HG02885 (cell line): Measurements from ENCODE around the gene GNPTG.
A peak's percentile ranks its signal among the peaks of the same experiment; 100 is the strongest.

Experiments
- ATAC-seq: cut with Tn5 transposase; IDR thresholded peaks from one replicate; pipeline ENCODE4 v1.9.1; 2021; ENCODE audit warnings: mild to moderate bottlenecking; ENCODE audit not compliant: unreplicated experiment, poor library complexity

GNPTG gene

DNA sequence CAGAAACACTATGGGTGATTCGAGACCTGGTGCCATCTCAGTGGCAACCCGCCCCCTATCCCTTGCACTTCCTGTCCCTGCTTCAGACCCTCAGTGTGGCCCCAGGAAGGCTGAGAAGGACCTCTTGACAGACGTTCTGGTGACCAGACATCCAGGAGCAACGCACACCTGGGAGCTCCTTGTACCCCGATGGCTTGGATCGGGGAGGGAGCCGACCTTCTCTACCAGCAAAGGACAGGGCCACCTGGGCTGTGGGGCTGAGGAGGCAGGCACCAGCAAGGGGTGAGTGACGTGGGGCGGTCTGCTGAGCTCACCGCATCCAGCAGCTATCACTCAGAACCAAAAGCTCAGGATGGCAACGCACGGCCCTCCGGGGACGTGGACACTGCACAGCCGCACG, 35.6 kb downstream of the GNPTG start:
- ATAC-seq = no peak

DNA sequence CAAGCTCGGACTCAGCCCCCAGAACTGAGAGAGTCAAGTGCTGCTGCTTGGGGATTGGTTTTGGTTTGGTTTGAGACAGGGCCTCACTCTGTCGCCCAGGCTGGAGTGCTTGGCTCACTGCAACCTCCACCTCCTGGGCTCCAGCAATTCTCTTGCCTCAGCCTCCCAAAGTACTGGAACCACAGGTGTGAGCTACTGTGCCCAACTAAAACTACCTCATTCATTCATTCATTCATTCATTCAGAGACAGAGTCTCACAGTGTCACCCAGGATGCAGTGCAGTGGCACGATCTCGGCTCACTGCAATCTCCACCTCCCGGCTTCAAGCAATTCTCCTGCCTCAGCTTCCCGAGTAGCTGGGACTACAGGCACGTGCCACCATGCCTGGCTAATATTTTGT, 38.0 kb downstream of the GNPTG start:
- no peak for ATAC-seq

DNA sequence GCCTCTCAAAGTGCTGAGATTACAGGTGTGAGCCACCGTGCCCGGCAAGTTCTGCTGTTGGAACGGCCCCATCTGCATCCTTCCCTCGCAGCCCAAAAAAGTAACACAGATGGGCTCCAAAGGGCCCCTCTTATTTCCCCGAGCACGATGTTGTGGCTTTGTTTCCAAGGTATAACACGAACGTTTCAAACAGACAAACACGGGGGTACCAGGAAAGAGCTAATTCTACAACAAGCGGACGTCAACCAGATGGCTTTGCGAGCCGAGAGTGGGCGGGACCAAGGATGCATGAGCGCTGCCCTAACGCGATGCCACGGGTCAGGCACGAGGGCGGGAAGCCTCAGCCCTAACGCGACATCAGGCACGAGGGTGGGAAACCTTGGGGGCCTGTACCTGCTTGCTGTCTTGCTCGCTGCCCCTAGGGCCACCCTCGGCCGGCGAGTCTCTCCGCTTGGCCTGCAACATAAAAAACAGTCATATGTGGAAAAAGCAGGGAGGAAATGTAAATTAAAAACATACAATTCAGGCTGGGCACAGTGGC, 38.6 kb downstream of the GNPTG start:
- ATAC-seq = no peak

DNA sequence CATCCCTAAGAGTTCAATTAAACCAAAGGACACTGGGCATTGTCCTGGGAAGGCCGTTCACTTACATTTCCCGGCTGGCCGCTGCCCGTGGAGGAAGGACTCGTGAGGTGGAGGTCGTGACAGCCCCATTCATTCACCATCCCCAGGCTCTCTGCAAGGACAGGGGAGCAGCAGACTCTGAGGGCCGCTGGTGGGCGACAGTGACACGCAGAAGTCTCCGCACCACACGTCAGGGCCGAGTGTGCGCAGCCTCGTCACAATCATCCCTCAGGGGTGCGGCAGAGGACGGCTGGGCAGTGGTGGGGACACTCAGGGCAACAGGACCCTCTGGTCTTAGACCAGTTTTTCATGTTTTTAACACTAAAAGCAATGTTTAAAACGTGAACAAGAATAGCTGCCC, 41.1 kb downstream of the GNPTG start:
- no peak for ATAC-seq

DNA sequence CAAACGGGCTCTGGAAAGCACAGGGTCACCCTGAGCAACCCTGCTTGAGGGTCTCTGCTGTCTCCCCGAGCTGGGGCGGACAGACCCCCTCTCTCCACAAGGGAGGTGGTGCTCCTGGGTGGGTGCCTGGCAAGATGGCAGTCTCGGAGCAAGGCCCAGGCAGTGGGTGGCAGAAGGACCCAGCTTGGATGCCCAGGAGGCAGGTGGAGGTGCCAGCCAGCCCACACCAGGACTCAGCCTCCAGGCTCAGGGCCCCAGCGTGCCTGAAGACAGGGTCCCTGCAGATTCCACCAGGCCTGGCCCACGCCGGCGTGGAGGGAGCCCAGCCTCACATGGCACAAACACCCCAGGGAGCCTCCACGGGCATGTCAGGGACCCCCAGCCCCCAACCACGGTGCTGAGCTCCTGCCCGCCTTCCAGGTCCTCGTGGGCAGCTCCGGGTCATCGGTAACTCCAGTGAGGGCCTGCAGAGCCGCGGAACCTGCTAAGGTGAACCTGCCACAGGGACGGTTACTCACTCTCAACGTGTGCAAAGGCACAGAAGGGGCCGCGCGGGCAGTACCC, 42.0 kb downstream of the GNPTG start:
- ATAC-seq = no peak

DNA sequence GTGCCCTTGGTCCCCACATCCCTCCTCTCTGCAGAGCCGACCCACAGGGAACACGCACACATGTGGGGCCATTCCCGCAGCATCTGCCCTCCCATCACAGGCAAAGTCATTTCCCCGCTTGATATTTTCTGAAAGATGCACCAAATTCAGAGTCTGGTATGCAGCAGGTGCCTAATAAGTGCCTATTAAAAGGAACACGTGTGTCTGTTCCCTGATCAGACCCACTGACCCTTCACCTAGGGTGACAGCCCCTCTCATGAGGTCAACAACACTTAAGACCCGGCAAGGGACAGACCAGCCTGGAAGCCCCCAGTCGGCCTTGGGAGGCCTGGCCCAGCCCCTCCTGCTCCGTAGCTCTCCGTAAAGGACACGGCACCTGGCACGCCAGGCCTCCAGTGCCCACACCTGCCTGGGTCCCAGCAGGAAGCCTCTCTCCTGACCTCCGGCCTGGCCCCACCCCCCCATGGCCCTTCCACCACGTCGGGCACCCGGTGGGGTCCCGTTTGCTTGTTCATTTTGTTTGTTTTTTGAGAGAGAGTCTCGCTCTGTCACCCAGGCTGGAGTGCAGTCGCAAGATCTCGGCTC, 42.7 kb downstream of the GNPTG start:
- no peak for ATAC-seq

DNA sequence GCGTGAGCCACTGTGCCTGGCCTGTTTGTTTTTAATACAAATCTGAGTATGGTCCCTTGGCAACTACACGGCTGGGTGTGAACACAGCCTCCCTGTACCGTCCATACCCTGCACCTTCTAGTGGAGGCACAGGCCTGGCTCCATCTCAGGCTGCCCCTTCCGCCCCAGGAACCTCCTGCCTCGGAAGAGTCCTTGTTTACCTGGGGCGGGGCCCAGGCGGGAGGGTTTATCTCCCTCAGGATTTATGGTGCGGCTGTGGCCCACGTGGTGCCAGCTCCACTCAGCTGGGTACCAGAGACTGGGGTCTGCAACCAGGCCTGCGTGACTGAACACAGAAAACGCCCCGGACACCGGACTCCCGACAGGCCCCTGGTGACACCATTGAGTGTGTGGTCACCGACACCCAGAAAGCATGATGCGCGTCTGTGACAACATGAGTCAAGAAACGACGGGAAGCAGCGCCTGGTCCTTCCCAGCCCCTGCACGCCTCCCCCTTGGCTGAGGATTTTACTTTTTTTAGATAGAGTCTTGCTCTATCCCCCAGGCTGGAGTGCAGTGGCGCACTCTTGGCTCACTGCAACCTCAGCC, 43.8 kb downstream of the GNPTG start:
- no peak for ATAC-seq

DNA sequence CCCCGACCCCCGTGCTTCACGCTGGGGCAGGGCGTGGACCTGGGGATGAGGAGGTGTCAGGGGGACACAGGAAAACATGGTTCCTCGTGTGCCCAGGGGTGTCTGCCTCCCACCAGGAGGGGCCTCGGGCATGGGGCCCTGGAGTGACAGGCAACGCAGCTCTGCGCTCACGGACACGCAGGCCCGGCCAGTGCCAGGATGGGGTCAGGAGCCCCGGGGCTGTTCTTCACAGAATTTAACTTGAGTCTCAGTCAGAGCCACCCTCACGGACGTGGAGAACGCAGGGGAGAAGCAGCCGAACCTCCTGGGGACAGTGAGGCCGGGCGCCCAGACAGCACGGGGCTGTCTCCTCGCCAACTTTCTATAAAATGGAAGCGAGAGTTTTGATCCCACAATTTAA, 46.0 kb downstream of the GNPTG start:
- ATAC-seq = no peak

DNA sequence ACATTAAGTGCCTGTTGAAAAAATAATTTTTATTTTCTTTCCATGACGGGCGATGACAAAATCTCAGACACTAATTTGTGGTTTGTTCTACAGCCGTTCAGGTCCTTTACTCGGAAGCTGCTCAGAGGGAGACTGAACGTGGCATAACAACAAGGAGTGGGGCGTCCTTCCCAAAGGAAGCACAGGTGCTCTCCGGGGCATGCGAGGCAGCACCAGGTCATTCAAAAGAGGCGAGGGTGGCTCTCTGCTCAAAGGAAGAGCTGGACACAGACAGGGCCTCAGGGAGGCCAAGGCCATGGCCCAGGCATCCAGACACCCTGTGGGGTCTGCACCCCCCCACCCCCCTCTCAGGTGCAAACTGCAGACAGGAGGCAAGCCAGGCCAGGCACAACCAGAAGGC, 46.6 kb downstream of the GNPTG start:
- ATAC-seq = no peak

DNA sequence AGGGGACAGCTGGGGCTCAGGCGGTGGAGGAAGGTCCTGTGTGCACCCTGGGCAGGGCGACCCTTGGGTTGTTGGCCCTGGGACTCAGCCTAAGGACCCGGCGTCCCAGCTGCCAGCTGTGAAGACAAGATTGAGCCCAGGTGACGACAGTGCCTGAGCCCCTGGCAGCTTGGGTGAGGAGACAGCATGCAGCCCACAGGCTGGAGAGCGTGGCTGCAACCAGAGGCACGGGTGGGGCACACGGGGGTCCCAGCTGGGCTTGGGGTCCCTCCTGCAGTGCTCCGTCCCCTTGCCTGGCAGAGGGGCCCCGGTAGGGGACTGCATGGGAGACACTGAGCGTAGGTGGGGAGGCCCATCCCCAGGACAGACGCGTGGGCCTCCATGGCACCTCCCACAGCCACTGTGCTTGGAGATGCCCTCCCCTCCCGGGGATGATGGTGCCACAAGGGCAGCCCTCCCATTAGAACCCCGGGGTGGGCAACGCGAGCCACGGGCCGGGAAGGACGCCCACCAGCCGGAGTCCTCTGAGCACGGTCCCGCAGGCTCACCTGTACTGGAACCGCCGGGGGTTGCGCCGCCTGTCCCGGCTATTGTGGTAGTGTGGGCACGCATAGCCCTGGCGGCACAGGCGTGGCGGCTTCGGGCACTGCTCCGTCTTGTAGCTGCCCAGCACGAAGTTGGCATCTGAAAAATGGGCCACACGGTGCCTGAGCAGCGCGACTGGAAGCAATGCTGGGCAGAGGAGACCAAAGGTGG, 47.3 kb downstream of the GNPTG start:
- ATAC-seq = no peak

DNA sequence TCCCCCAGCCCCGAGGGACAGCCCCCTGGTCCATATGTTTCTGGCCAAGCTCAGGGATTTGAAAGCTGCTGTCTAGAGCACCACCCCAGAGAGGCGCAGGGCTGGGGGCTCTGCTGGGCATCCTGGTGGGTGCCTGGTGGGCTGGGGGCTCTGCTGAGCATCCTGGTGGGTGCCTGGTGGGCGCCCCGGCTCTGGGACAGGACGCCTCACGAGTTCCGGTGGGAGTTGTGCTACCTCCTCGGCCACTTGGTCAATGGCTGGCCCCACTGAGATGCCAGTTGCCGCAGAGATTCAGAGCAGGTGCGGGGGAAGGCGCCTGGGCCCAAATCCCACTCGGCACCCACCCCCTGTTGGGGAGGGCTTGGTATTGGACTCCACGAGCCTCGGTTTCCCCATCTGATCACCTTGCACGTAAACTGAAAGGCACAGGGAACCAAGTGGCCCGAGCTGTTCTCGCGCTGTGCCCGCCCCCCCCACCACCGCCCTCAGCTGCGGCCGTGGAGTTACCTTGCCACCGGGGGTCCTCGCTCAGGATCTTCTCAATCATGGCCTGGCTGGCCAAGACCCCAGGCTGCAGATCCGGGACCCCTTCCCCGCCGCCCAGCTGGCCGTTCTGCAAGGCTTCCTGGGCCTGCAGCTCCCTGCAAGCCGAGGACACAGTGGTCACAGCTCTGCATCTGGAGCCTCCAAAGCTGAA, 49.5 kb downstream of the GNPTG start:
- no peak for ATAC-seq

DNA sequence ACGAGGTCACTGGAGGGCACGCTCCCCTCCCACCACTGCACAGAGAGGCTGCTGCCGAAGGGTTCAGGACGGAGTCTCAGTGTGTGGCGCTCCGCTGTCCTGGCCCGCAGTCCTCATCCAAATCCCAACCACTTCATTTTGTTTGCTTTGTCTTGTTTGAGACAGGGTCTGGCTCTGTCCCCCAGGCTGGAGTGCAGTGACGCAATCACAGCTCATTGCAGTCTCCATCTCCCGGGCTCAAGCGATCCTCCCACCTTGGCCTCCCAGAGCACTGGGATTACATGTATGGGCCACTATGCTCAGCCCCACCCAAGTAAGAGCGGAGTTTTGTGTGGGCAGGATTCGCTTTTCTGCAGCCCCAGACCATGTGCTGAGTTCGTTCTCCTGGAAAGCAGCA, 50.0 kb downstream of the GNPTG start:
- no peak for ATAC-seq

DNA sequence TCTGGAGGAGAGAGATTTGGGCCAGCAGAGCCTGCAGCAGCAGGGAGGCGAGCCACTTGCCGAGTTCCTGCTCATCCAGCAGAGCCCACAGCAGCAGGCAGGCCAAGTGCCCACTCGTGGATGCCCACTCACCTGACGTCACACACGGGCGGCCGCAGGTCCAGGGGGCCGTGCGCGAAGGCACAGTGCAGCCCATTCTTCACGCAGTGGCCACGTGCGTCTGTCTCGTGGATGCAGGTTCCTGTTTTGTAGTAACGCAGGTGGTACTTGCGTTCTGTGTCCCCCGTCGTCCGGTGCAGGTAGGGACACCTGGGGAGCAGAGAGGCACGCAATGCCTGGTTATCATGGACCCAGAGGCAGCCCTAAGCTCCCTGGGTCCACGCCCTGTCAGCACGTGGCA, 51.3 kb downstream of the GNPTG start:
- ATAC-seq = no peak

DNA sequence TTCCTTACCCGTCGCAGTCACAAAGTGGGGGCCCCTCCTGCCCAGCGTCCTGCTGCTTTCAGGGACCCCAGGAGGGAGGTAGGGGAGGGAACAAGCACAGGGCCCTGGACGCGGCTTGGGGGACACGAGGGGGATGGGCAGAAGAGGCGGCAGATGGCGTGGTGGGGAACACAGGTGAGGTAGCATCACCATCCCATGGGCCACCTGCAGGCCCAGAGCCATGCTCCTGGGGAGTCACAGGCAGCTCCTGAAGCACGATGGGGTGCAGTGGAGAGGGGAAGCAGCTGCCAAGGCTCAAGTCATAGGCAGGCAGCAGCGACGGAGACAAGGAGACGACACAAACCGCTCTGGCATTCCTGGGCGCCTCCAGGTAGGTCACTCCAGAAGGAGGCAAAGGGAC, 52.0 kb downstream of the GNPTG start:
- no peak for ATAC-seq

DNA sequence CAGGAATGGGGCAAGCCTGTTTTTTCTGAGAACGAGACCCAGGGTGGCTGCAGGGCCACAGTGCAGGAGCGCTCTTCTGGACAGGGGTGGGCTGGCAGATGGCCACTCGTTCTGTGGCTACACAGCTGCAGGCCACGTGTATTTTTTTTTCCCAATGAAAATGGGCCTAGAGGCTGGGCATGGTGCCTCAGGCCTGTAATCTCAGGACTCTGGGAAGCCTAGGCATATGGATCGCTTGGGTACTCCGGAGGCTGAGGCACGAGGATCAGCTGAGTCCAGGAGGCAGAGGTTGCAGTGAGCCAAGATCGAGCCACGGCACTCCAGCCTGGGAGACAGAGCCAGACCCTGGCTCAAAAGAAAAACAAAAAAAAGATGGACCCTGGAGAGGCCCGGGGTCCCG, 56.0 kb downstream of the GNPTG start:
- no peak for ATAC-seq

DNA sequence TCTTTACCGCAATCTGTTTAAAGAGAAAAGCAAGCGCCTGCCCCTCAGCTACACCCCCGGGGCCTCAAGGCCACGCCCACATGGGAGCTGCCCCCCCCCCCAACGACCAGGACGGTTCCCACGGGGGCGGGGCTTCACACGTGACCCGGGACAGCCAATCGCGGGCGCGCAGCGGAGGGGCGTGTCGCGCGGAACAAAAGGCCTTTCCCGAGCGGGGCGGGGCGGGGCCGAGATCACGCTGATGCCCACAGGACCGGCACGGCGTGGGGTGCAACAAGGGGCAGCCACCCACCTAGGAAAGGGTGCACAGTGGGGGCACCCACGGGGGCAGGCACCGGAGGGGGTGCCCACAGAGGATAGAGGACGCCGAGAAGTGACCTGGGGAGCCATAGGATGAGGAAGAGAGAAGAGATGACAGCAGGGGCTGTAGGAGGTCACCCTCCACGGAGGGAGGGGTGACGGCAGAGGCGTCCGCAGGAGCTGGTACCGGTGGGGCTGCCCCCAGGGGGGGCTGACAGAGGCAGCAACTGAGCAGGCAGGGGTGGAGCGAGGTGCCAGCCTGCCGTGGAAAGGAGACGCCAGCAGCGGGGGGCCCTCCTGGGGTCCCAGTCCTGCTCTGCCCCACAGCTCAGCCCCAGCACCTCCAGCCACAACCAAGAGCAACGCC, 56.6 kb downstream of the GNPTG start:
- ATAC-seq = peak; percentile 90

DNA sequence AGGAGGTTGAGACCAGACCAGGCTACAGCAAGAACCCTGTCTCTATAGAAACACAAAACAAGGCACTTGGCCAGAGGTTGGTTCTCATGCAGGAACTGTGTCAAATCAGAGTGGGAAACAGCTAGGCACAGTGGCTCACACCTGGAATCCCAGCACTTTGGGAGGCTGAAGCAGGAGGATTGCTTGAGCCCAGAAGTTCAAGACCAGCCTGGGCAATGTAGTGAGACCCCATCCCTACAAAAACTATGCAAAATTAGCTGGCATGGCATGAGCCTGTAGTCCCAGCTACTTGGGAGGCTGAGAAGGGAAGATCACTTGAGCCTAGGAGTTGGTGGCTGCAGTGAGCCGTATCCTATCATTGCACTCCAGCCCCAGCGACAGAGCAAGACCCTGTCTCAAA, 61.1 kb downstream of the GNPTG start:
- no peak for ATAC-seq
